ACC112 (cell line): ENCODE data around the gene PRKG1.

Experiments
- H2AFZ ChIP-seq: fragments of 200-600 bp; sonication (generic); one replicate; pipeline ENCODE4 v1.6.0; 2017; ENCODE audit warnings: antibody characterized with exemption, low read length; ENCODE audit not compliant: unreplicated experiment
- H3K27ac ChIP-seq: fragments of 200-600 bp; sonication (generic); 2 replicates; pipeline ENCODE4 v1.5.1; 2014; ENCODE audit warnings: low read depth, mild to moderate bottlenecking, antibody characterized with exemption, low read length, moderate library complexity
- H3K27me3 ChIP-seq: fragments of 200-600 bp; sonication (generic); 2 replicates; pipeline ENCODE4 v1.6.1; 2014; ENCODE audit warnings: mild to moderate bottlenecking, antibody characterized with exemption, low read length, moderate library complexity, mixed read lengths; ENCODE audit not compliant: insufficient read depth
- H3K36me3 ChIP-seq: fragments of 200-600 bp; sonication (generic); 2 replicates; pipeline ENCODE4 v1.6.1; 2016; ENCODE audit warnings: mild to moderate bottlenecking, antibody characterized with exemption, low read length, moderate library complexity, mixed read lengths; ENCODE audit not compliant: insufficient read depth
- H3K4me1 ChIP-seq: fragments of 200-600 bp; sonication (generic); one replicate; pipeline ENCODE4 v1.6.1; 2016; ENCODE audit warnings: low read length, mixed read lengths; ENCODE audit not compliant: insufficient read depth, unreplicated experiment, control insufficient read depth
- H3K4me3 ChIP-seq: fragments of 200-600 bp; sonication (generic); 2 replicates; pipeline ENCODE4 v1.5.1; 2014; ENCODE audit warnings: mild to moderate bottlenecking, low read depth, low read length
- H3K79me2 ChIP-seq: fragments of 200-600 bp; sonication (generic); one replicate; pipeline ENCODE4 v1.6.0; 2016; ENCODE audit warnings: low read length; ENCODE audit not compliant: control insufficient read depth, unreplicated experiment, insufficient read depth

PRKG1 gene

DNA sequence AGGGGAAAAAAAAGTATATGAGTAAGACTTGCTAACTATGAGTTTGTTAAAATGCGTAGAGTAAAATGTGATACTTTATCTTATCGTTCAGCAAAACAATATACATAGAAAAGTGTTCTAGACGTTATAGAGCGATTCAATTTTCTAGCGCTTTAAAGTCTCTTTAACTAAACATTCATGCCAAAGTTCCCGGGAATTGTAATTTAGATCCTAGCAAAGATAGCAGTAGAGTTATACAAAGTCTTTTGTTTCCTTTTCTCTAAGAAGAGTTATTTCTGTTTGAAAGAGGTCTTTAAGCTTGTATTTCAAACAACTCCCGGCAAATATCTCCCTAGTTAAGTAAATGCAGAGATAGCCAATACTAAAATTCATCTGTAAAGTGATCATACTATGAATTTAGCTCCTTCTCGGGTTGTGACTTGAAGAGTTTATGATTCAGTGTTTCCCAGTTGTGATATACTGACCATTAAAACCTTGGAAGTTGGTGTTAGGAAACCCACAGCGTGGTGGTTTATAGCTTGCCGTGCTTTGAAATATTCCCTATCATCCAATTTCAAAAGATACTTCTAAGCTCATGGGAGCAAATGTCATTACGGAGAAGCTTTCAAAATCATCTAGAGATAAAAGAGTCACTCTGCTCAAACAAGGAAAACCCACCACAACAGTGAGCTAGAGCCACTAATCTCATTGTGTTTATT, 453.4 kb downstream of the PRKG1 start:
- Histone ChIP-seq H3K4me1 (peaks cover 5% of the 10 kb centered on the region), H3K27ac (no peak overlapping the region), H3K27me3 (no peaks in the 10 kb centered on the region), H3K79me2 (no peaks in the 10 kb centered on the region), H3K4me3 (no peak overlapping the region), H2AFZ (no peak overlapping the region), H3K36me3 (no peaks in the 10 kb centered on the region)

DNA sequence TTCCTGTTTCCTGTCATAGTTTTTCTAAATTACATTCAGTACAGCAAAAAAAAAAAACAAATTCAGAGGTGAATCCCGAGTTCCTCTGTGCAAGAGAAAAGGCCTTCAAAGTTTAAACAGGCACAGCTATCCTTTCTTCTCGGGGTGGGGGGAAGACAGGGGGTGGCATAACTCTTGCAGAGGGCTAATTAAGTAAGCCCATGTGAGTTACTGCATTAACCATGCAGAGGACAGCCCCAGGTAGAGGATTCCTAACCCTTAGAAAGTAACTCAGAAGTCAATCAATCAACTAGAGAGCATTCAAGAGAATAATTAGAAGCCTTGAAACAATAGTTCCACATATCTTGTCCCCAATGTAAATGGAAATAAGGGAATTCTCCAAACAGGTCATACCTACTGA, 454.2 kb downstream of the PRKG1 start:
- Histone ChIP-seq H3K27me3 (no peaks in the 10 kb centered on the region), H3K27ac (no peak overlapping the region), H3K79me2 (no peaks in the 10 kb centered on the region), H3K4me3 (no peak overlapping the region), H2AFZ (no peak overlapping the region), H3K36me3 (no peaks in the 10 kb centered on the region), H3K4me1 (peaks cover 5% of the 10 kb centered on the region)

DNA sequence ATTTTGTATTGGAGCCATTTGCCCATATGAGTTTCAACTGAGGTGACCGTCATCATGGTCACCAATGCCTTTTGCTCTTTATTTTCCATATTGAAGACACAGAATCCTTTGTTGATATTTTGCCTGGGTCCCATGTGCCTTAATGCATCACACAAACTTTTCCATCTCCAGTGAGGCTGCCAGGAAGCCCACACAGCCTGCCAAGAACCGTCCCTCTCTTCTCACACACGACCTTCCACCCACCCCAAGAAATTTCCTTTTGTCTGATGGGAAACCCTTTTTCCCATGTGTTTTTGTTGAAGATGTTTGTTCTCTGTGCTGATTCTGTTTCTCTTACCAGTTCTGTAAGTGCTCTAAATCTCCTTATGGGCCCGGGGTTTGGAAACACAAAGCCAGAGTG, 456.3 kb downstream of the PRKG1 start:
- Histone ChIP-seq H3K27me3 (no peaks in the 10 kb centered on the region), H3K4me3 (no peak overlapping the region), H3K79me2 (no peaks in the 10 kb centered on the region), H3K36me3 (no peaks in the 10 kb centered on the region), H2AFZ (no peak overlapping the region), H3K4me1 (no peaks in the 10 kb centered on the region), H3K27ac (no peak overlapping the region)

DNA sequence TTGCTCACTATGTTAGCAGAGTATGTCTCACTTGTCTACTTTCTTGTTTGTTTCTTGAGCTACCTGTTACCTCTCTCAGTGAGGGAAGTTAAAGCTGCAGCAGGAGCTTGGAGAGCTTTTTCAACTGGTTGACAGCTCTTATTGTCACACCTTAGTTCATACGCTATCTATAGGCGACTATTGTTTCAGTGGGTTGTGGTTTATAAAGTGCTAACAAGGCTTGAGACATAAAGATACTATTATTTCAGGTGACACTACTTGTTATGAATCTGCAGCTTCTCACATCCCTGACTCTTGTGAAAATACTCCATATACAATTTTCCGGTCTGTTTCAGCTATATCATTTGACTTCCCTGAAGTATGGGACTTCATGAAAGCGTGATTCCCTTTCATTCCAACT, 457.8 kb downstream of the PRKG1 start:
- H3K27me3 ChIP-seq = no peaks in the 10 kb centered on the region
- H3K27ac ChIP-seq = no peak overlapping the region
- no peak overlapping the region for H3K4me3 ChIP-seq
- H3K36me3 ChIP-seq = no peaks in the 10 kb centered on the region
- H3K4me1 ChIP-seq = no peaks in the 10 kb centered on the region
- H2AFZ ChIP-seq = no peak overlapping the region
- H3K79me2 ChIP-seq = no peaks in the 10 kb centered on the region

DNA sequence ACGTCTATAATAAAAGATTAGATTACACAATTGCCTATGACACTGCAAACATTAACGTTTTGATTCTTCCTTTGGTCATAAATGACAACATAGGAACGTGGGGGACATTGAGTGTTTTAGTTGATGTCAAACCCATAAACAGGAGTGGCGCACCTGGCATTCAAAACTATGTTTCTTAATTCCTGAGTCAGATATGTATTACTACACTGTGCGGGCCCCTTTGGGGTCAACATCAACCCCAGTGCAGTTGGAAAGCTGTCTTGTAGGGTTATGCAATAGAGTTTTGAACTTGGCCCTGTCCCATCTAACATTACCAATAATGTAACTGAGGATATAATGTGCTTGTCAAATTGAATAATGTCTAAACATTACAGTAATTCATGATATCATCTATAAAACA, 468.6 kb downstream of the PRKG1 start:
- H3K27me3 ChIP-seq = no peaks in the 10 kb centered on the region
- no peaks in the 10 kb centered on the region for H3K4me1 ChIP-seq
- no peak overlapping the region for H2AFZ ChIP-seq
- H3K27ac ChIP-seq = no peak overlapping the region
- H3K79me2 ChIP-seq = no peaks in the 10 kb centered on the region
- H3K4me3 ChIP-seq = no peak overlapping the region
- H3K36me3 ChIP-seq = no peaks in the 10 kb centered on the region

DNA sequence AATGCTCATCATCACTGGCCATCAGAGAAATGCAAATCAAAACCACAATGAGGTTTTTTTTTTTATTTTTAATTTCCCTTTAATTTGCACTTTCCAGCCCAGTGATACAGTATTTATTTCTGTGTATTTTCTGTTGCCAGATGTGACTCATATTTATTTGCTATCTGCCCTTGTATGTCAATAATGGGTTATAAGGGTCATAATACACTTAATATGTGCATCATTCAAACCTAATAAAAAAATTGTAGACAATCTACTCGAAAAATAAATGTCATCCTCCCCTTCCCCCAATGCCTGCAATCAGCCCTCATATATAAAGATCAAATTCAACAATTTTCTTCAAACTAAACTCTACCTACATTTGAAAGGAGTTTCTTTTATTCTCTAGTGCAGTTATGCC, 470.6 kb downstream of the PRKG1 start:
- H3K79me2 ChIP-seq = no peaks in the 10 kb centered on the region
- H3K4me3 ChIP-seq = no peak overlapping the region
- H2AFZ ChIP-seq = no peak overlapping the region
- H3K27me3 ChIP-seq = no peaks in the 10 kb centered on the region
- H3K36me3 ChIP-seq = no peaks in the 10 kb centered on the region
- no peaks in the 10 kb centered on the region for H3K4me1 ChIP-seq
- no peak overlapping the region for H3K27ac ChIP-seq

DNA sequence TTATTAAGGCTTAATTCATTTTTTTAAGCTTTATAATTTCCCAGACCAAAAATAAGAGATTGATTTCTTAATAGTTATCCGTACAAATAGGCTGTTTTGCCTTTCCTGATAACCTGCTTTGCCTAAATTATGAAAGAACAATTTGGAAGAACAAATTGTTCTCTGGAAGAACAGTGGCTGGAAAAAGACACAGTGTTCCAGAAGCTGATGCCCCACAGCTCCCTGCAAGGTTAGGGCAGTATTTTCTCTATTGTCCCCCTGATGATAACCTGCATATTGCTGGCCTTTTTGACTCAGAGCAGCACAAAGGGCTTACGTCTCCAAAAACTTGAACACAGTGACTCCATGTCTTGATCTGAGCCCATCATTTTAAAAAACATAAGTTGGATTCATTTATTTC, 473.7 kb downstream of the PRKG1 start:
- no peak overlapping the region for H3K4me3 ChIP-seq
- H3K36me3 ChIP-seq = no peaks in the 10 kb centered on the region
- no peaks in the 10 kb centered on the region for H3K4me1 ChIP-seq
- no peak overlapping the region for H3K27ac ChIP-seq
- H3K79me2 ChIP-seq = no peaks in the 10 kb centered on the region
- no peak overlapping the region for H2AFZ ChIP-seq
- no peaks in the 10 kb centered on the region for H3K27me3 ChIP-seq

DNA sequence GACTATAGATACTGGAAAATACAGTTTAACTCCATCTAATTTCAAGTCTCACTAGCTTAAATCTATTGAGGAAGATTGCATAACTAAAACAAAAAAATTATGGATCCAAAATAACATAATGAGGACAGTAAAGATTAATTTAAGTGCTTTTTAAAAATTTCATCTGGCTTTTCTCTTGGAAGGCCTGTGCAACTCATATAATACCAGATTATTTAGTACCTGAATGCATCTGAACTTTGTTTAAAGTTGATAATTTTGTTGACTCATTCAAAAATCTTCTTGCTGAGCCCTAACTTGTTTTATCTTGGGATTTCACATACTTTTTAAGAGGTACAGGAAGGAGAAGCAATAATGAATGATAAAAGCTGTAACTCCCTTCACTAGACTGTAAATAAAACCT, 478.6 kb downstream of the PRKG1 start:
- Histone ChIP-seq H3K27ac (no peak overlapping the region), H3K79me2 (no peaks in the 10 kb centered on the region), H3K4me1 (no peaks in the 10 kb centered on the region), H3K27me3 (no peaks in the 10 kb centered on the region), H3K36me3 (no peaks in the 10 kb centered on the region), H2AFZ (no peak overlapping the region), H3K4me3 (no peak overlapping the region)

DNA sequence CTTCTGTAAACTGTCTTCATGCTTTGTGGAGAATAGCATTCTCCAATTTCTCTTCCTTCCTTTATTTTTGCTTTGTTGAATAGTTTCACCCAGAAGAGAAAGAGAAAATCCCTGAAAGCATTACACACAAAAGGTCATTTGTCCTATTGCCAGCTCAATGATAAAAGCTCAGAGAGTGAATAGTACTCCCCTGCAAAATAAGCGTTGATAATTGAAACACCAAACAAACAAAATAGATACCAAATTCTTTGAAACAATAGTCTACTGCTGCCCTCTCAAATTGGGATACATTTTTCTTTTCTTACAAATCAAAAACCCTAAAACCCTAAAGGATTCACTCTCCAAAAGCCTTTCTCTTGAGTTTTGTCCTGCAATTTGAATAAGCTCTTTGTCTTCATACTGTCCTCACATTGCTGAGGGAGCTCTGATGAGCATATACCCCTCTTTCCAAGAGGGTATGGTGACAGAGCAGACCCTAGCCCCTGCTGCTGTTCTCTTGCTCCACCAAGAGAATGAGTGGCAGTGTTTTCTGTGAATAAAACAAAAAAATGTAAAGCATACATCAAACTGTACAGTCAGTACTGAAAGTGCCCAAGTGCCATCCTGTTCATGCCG, 490.7 kb downstream of the PRKG1 start:
- no peaks in the 10 kb centered on the region for H3K27me3 ChIP-seq
- H3K36me3 ChIP-seq = no peaks in the 10 kb centered on the region

DNA sequence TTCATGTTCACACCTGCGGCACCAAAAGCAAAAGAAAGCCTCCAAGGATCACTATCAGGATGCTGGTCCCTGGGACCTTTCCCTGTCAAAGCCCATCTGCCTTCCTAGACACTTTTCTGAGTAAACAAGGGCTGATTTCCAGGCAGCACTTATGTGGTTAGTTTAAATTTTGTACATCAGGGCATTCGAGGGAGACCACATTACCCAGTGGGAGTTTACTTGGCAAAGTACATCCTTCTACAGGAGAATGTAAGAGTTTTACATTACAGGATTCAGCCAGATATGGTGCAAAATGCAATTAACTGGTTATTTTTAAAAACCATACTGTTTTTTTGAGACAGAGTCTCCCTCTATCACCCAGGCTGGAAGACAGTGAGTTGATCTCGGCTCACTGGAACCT, 493.0 kb downstream of the PRKG1 start:
- Histone ChIP-seq H3K27me3 (no peaks in the 10 kb centered on the region), H3K36me3 (no peaks in the 10 kb centered on the region), H3K4me1 (no peaks in the 10 kb centered on the region), H2AFZ (no peak overlapping the region), H3K4me3 (no peak overlapping the region), H3K79me2 (no peaks in the 10 kb centered on the region), H3K27ac (no peak overlapping the region)

More for the DNA sequence above, 490.7 kb downstream of the PRKG1 start:
- Histone ChIP-seq H2AFZ (no peak overlapping the region), H3K4me3 (no peak overlapping the region), H3K27ac (no peak overlapping the region), H3K4me1 (no peaks in the 10 kb centered on the region), H3K79me2 (no peaks in the 10 kb centered on the region)

DNA sequence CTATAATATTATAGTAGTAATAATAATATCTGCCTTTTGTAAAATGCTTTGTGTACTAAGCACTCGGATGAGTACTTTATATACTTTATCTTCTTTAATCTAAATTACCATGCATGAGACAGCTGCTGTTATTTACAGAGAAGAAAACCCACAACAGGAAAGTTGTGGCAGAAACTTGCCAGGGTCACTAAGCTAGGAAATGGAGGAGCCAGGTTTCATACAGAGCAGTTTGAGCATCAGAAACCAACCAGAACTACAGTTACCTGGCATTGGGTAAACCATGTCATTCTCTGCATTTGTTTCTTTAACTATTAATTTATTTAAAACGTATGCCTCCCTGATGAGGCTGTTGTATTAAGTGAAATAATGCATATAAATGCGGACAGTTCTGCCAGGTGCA, 495.2 kb downstream of the PRKG1 start:
- Histone ChIP-seq H3K4me3 (no peak overlapping the region), H2AFZ (no peak overlapping the region), H3K27me3 (no peaks in the 10 kb centered on the region), H3K4me1 (no peaks in the 10 kb centered on the region), H3K79me2 (no peaks in the 10 kb centered on the region), H3K36me3 (no peaks in the 10 kb centered on the region), H3K27ac (no peak overlapping the region)
